ENCODE data around the gene PPP1CC.
"Not testable (repeated sequence)": the region's sequence is repeated elsewhere in the genome, so short reads cannot be mapped to it uniquely, and the experiment has no call there.

Gene PPP1CC

DNA sequence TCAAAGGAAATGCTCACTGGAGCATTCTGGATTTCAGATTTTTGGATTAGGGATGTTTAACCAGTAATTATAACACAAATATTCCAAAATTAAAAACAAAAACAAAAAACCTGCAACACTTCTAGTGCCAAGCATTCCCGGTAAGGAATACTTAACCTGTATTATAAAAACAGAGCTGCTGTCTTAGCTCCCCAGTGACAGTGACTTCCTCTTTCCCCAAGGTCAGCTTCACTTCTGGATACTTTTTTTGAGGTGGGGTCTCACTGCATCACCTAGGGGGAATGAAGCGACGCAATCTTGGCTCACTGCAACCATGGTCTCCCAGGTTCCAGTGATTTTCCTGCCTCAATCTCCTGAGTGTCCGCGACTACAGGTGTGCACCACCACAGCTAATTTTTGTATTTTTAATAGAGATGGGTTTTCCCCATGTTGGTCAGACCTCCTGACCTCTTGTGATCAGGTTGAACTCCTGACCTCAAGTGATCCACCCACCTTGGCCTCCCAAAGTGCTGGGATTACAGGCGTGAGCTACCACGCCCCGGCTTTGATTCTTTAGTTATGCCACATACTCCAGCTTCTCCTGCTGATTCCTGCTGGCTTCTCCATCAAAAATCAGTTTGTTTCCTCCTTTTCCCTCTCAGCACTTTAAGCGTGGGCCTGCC is 15.9 kb downstream of the PPP1CC start:
- FAIRE-seq (no peak), DNase-seq (ENCODE audit: low spot score) (no peak)

DNA sequence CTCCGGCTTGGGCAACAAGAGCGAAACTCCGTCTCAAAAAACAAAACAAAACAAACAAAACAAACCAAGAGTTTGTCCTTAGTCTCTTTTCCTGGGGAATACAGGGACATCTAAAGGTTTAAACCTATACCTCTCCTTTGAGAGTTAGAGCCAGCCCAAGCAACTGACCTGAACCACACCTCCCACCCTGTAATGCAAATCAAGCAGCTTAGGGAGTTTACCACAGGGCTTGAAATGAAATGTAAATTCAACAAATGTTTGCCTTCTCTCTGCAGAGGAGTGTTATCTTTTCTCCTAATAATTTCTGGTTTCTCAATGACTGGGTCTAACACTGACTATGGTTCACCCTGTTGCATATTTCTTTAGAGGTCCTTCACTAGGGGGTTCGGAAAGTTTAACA is 16.7 kb downstream of the PPP1CC start:
- no peak for FAIRE-seq
- DNase-seq (ENCODE audit: low spot score) = no peak

DNA sequence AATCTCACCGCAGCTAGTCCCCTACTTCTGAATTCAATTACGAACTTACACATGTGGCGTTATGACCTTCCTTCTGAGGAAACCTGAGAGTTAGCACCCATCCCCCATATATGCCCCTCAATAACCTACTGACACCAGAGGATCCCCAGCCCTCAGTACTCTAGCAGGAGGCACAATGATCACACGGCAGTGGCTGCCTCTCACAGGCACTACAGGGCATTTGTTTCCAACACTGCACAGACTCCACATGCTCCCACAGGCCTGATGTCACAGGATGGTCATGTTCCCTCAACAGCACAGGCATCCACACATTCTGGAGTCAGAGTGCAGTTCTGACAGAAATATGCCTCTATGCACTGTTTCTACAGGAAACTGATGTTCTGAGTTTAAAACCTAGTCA is 17.4 kb downstream of the PPP1CC start:
- DNase-seq (ENCODE audit: low spot score) (no peak), FAIRE-seq (no peak)

DNA sequence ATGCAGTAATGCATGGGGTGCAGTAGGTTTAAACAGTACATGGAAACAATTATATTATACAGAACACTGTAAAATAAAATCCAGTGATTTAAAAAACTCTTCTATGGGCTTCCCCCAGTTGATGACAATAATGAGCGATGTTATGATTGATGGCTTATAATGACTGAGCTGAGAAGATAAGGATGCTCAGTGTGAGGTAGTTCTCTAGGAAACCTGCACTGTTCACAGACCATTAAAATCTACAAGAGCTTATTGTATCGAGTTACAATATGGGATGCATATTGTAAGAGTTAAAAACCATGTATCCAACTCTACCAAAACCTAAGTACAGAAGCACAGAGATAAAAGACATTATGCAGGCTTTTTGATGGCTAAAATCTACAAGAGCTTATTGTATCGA is 19.8 kb downstream of the PPP1CC start:
- FAIRE-seq; DNase-seq (ENCODE audit: low spot score): not testable (repeated sequence)

DNA sequence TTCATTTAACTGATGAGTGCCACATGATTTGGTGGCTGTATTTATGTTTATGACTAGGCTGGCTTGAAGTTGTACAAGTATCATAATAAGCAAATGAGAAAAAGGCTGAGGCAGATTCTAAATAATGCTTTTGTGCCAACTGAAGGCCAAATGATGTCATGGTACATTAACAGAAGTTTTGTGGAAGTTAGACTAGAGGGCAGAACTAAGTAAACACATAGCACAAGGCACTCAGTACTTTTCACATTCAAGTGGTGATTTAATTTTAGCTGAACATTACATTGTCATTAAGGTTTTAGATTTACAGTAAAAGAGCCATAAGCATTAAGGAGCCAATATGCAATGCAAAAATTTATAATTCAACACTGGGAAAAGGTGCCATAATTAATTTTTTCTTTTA is 21.1 kb downstream of the PPP1CC start:
- no peak for FAIRE-seq
- DNase-seq (ENCODE audit: low spot score) = no peak

DNA sequence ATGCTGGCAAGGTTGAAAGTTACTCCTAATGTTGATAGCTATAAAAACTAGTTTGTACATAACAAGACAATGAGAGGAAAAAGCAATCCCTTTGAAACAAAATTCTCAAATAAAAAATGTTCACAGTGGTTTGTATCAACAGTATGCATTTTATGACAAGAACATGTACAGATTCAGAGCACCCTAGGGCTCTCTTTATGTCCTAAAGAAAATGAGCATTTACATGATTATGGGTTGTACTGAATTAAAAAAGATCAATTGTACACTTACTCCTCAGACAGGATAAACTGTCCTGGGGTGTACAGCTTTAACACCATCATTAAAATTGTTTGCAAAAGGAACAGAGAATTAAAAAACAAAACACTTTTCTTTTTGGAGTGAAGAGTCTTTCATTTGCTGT is 22.2 kb downstream of the PPP1CC start:
- DNase-seq (ENCODE audit: low spot score) = no peak
- FAIRE-seq = no peak

DNA sequence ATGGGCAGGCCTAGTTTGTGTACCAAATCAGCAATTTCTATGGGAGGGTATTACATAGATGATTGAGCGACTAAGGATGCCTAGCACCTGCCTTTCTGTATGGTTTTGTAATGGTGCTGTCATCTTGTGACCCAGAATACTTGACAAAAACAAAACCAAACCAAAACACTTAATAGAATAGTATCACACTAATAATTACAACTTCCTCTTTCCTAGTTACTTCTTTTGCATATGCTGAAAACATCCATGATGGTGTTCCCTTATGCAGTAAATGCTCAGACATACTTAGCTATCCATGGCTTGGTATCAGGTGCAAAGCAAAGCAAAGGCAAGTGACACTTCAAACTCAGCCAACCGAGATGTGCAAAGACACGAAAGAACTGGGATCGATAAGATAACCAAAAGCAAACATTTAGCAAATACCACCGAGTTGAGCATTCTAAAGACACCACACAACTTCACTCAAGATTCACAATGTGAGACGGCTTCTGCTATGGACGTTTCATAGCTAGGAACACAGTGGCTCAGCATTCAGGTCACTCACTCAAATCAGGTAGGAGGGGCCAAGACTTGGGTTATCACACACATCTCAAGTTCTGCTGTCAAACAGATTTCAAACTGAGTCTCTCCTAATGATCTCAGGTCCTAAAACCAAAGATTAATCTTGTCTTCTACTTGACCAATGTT is 24.3 kb downstream of the PPP1CC start:
- FAIRE-seq = no peak
- no peak for DNase-seq (ENCODE audit: low spot score)

DNA sequence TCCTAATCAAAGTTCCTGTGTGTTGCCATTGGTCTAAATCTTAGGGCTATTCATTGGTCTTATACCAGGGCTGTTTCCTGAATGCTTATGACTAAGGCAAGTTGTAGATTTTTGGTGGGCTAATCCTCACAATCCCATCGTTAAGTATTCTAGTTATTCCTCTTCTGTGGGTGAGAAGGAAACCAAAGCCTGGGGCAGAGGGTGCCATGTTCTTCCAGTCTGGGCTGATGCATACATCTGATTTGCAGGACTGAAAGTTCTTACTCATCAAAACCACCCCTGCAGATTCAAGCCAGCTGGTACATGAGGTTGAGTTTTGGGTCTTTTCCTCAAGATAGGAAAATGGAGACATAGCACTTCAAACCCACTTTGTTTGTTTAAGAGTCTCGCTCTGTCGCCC is 25.7 kb downstream of the PPP1CC start:
- no peak for FAIRE-seq
- DNase-seq (ENCODE audit: low spot score) = no peak

DNA sequence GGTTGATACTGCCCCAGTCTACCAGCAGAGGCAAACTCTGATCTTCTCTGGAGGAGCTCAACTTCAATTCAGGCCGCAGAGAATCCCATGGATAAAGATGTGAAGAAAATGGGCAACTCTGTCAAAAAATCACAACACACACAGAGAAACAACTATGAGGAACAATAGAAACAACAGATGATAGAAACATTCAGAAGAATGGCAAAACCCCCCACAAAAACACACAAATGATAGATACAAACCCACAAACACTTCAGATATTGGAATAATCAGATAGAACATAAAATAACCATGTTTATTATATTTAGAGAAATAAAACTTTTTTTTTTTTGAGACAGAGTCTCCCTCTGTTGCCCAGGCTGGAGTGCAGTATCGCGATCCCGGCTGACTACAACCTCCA is 33.8 kb downstream of the PPP1CC start:
- DNase-seq (ENCODE audit: low spot score) (no peak), FAIRE-seq (no peak)

DNA sequence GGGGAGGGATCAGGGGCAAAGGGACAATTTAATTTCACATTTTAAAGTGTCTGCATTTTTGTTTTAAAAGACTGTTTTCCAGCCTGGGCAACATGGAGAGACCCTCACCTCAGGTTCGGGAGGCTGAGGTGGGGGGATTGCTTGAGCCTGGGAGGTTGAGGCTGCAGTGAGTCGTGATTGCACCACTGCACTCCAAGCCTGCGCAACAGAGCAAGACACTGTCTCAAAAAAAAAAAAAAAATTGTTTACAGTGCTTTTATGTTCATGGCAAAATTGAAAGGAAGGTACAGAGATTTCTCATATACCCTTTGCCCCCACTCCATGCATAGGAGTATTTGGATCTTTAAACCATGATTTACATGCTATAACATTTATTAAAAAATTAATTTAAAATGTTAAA is 37.4 kb downstream of the PPP1CC start:
- FAIRE-seq (no peak), DNase-seq (ENCODE audit: low spot score) (no peak)

DNA sequence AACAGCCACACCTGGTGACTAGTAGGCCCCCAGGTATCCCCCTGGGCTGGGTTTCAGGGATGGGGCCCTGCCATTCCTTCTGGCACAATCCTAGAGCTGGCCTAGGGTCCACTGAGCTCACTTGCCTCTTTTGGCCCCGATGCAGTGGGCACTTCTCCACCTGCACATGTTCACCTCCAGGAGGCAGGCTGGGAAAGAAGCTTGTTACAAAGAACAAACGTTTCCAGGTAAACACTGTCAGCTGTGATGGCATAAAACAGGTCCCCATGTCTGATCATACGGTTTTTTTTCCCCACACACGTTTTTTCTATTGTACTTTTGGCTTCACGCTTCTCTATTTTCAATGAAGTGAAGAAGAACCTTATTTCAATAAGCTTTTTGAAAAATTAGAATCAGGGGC is 37.9 kb downstream of the PPP1CC start:
- no peak for FAIRE-seq
- no peak for DNase-seq (ENCODE audit: low spot score)

DNA sequence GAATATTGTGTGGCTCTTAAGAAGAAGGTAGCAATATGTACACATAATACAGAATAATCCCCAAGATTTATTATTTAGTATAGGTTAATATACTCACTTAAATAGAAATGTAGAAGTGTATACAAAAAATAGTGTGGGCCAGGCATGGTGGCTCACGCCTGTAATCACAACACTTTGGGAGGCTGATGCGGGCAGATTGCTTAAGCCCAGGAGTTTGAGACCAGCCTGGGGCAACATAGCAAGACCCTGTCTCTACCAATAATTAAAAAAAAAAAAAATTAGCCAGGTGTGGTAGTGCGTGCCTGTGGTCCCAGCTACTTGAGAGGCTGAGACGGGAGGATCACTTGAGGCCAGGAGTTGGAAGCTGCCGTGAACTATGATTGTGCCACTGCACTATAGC is 38.5 kb downstream of the PPP1CC start:
- no peak for FAIRE-seq

DNA sequence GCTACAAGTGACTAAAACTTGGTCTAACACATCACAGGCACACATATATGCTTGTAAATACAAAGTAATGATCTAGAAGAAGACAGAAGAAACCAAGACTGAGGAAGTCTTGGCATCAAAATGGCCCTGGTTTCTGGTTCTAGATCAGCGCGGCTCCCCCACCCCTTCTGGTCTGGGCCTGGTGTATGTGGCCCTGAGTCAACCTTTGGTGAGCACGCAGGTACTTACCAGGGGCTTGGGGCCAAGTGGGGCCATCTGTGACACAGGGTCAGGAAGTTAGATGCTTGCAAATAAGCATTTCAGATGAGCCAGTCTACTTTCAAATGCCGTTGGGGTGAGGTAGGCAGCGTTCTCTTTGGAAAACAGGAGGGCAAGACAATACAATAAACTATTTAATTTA is 40.6 kb downstream of the PPP1CC start:
- FAIRE-seq (no peak), DNase-seq (ENCODE audit: low spot score) (no peak)

More for the DNA sequence above, 38.5 kb downstream of the PPP1CC start:
- DNase-seq (ENCODE audit: low spot score) = no peak

DNA sequence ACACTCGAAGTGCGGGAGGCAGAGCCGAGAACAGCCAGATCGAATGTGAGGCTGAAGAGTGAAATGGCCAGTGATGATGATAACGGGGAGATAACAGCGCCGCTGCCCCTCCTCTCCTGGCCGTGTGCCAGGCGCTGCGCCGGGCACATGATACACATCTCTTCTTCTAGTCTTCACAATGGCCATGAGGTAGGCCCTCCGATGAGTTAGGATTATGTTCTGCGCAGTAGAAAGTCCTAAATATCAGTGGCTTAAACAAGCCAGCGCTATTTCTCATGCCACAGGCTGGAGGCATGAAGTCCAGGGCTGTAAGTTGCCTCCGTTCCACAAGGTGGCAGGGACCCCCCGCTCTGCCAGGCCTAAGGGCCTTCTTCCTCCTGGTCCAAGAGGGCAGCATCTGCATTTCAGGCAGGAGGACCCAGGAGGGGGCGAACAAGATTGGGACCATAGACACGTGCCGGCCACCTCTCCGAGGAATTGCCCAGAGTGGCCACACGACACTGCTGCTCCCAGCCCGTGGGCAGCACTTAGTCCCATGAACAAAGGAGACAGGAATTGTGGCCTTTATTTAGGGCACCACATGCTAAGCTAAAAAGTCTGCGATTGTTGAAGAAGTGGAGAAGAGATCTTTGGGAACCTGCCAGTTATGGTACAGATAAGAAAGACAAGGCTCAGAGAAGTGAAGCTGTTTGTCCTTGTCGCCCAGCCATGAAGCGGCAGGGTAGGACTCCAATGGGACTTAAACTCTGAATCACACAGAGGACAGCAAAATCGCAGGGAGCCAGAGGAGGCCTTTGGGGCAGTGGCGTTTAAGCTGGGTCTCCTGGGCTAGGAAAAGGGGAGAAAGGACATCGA is 42.9 kb downstream of the PPP1CC start:
- no peak for DNase-seq (ENCODE audit: low spot score)

DNA sequence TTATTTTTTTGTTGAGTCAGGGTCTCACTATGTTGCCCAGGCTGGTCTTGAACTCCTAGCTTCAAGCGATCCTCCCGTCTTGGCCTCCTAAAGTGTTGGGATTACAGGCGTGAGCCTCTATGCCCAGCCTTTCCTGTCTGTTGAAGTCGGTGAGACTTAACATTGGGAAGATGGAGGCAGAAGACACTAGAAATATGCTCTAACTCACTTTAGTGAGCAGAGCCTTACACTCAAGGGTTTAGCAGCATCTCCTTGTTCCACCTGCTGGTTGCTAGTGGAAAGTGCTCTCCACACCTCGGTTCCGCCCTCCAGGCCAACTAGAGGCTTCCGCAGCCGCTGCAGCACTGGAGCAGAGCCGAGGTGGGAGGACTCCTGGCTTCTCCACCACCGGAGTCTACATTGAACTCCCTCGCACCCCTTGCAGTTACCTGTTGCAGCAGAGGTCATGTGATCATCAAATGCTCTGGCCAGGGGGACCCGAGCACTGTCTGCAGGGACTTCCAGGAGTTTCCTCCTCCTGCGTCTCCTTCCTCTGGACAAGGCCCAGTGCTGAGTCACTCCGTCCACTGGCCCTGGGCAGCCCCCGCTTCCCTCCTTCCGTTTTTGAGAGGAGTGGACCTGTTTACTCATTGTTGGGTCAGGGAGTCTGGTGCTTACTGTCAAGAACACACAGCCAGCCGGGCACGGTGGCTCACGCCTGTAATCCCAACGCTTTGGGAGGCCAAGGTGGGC is 44.4 kb downstream of the PPP1CC start:
- no peak for FAIRE-seq
- peak; percentile 72 for DNase-seq (ENCODE audit: low spot score)

More for the DNA sequence above, 42.9 kb downstream of the PPP1CC start:
- FAIRE-seq = no peak

DNA sequence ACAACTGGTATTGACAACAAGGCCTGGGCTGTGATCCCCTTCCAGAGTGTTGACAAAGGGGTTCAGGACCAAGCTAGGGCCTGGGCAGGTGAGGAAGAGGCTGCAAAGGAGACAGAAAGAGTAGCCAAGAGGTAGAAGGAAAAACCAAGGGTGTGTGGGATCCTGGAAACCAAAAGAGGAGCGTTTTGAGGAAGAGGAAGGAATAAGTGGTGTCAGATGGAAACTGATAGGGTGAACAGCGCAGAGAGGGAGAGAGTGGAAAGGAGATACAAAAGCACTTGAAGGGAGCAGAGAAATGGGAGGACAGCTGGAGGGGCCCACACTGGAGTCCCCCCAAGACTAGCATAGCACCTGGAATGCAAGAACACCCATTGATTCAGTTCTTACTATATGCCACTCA is 45.5 kb downstream of the PPP1CC start:
- DNase-seq (ENCODE audit: low spot score) (no peak), FAIRE-seq (no peak)

DNA sequence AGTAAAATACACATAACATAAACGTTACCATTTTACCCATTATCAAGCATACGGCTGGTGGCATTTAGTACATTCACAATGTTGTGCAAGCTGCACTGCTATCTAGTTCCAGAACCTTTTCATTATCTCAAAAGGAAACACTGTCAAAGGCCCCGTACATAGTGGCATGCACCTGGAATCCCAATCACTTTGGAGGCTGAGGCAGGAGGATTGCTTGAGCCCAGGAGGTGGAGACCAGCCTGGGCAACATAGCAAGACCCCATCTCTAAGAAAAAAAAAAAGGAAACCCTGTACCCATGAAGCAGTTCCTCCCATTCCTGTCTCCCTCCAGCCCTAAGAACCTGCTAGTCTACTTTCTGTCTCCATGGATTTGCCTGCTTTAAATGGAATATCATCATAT is 46.4 kb downstream of the PPP1CC start:
- DNase-seq (ENCODE audit: low spot score) = no peak

DNA sequence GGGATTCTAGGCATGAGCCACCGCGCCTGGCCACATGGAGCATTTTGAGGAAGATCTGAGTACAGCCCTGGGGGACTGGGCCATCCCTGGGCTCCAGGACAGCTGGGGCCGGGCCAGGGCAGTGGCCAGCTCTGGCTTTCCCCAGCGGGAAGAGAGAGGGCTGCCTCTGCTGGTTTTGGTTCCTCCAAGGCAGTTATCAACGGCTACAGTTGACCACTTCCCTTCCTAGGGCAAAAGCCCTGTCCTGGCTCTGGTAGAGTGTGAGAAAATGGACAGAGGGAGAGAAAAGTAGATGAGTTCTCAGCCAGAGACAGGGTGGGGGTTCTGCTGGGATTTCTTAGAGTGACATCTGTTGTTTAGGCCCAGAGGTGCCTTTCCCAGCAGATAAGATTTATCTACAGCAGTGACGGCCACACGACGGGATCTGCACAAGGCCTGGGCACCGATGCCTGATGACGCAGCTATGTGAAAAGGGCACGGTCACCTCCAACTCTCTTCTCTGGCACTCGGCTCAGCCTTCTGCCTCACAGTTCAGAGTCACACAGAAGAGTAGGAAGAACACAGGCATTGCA is 48.3 kb downstream of the PPP1CC start:
- no peak for DNase-seq (ENCODE audit: low spot score)

More for the DNA sequence above, 46.4 kb downstream of the PPP1CC start:
- no peak for FAIRE-seq

DNA sequence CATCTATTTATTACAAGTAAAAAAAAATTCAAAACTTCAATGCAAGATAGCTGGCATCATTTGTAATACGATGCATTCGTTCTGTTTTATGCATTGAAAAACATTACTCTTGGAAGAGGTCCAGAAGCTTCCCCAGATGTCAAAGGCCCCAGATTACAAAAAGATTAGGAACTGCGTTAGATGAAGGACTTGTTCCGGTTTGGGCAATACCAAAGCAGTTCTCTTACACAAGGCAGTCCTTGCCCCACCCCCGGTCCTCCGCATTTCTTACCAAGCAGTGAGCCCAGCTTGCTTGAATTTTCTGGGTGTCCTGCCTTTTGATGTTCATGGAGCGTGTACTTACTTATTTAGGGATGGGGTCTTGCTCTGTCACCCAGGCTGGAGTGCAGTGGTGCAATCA is 49.0 kb downstream of the PPP1CC start:
- no peak for FAIRE-seq
- no peak for DNase-seq (ENCODE audit: low spot score)

More for the DNA sequence above, 48.3 kb downstream of the PPP1CC start:
- FAIRE-seq = no peak

DNA sequence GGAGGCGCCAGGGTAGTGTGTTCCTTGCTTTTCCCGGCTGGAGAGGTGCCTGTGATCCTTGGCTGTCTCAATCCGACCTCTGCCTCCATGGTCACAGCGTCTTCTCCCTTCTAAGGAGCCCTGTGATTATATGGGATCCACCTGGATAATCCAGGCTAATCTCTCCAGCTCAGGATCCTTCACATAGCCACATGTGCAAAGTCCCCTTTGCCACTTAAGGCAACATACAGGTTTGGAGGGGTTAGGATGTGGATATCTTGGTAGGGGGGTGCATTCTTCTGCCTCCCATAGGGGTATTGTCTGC is 52.6 kb downstream of the PPP1CC start:
- FAIRE-seq = no peak
- no peak for DNase-seq (ENCODE audit: low spot score)

Measured in urothelium cell line (cell line).